ENCODE results near the gene TYW1B. TPM values are rescaled to one million over a fixed set of nuclear protein-coding genes. Genes with fewer than 3 reads are reported as not detected.
"Not testable (repeated sequence)": the region's sequence is repeated elsewhere in the genome, so short reads cannot be mapped to it uniquely, and the experiment has no call there.

Gene TYW1B
- total RNA-seq, 1 donor from 2014 or later, result 3.1 TPM

DNA sequence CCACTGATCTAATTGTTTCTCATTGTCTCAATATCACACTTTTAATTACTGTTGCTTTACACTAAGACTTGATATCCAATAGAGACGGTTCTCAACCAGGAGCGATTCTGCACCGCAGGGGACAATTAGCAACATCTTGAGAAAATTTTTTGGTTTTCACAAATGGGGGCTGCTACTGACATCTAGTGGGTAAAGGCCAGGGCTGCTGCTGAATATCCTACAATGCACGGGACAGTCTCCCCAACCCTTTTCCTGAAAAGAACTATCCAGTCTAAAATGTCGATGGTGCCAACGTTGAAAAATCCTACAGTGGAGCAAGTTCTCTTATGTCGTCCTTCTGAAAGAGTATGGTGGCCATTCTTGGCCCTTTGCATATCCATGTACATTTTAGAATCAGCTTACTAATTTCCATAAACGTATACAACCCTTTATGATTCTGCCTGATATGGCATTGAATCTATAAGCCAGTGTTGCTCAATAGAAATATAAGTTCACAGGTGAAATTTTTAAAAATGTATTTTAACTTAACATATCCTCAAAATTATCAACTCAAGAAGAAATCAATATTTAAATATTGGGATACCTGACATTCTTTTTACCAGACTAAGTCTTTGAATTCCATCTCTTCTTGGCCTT, 192.6 kb downstream of the TYW1B start:
- H3K27ac Mint-ChIP-seq; H3K36me3 Mint-ChIP-seq; DNase-seq (ENCODE audit: extremely low spot score, unreplicated experiment); H3K27me3 Mint-ChIP-seq; H3K9me3 Mint-ChIP-seq; H3K4me3 Mint-ChIP-seq: not testable (repeated sequence)
- H3K4me1 Mint-ChIP-seq (ENCODE audit: unreplicated experiment), result peaks cover 12% of the 10 kb centered on the region
- TF ChIP-seq, protein P1, sequence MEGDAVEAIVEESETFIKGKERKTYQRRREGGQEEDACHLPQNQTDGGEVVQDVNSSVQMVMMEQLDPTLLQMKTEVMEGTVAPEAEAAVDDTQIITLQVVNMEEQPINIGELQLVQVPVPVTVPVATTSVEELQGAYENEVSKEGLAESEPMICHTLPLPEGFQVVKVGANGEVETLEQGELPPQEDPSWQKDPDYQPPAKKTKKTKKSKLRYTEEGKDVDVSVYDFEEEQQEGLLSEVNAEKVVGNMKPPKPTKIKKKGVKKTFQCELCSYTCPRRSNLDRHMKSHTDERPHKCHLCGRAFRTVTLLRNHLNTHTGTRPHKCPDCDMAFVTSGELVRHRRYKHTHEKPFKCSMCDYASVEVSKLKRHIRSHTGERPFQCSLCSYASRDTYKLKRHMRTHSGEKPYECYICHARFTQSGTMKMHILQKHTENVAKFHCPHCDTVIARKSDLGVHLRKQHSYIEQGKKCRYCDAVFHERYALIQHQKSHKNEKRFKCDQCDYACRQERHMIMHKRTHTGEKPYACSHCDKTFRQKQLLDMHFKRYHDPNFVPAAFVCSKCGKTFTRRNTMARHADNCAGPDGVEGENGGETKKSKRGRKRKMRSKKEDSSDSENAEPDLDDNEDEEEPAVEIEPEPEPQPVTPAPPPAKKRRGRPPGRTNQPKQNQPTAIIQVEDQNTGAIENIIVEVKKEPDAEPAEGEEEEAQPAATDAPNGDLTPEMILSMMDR (conservative IDR thresholded peaks at IDR 0.05), result peak; percentile 71

DNA sequence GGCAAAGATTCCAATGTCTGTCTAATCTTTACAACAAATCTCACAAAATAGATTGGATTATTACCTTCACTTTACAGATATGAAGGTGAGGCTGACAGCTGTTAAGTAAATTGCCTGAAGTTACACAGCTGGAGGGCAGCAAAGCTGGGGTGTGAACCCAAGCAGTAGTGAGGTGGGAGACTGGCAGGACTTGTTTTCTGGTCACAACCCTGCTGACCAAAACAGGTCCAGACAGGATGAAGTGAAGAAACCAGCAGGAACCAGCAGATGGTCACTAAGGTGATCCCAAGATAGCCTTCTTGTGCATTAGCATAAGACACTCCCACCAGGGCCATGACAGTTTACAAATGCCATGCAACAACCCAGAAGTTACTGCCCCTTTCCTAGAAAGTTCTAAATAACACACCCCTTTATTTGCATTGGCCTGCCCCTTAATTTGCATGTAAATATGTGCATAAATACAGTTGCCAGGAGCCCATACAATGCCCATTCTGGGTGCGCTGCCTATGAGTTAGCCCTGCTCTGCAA, 195.2 kb downstream of the TYW1B start:
- H3K9me3 Mint-ChIP-seq; DNase-seq (ENCODE audit: extremely low spot score, unreplicated experiment); H3K36me3 Mint-ChIP-seq; H3K4me3 Mint-ChIP-seq; H3K27me3 Mint-ChIP-seq: not testable (repeated sequence)
- Mint-ChIP-seq H3K27ac (peak overlapping the region; percentile 74), H3K4me1 (ENCODE audit: unreplicated experiment) (peaks cover 12% of the 10 kb centered on the region)

DNA sequence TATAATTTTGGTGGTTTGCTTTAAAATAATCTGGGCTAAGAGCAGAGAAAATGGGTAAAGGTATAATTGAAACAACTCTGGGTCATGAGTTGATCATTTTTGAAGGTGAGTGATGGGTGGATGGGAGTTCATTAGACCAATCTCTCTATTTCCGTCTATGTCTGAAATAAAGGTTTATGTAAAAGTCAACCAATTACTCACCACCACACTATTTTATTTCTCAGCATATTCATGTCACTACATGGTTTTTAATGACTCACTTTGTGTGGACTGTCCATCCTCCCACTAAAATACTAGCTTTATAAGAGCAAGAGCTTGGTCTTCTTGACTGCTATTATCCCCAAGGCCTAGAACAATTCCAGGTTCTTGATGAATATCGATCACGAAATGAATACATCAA, 199.6 kb downstream of the TYW1B start:
- H3K27me3 Mint-ChIP-seq; H3K9me3 Mint-ChIP-seq; H3K4me1 Mint-ChIP-seq (ENCODE audit: unreplicated experiment); DNase-seq (ENCODE audit: extremely low spot score, unreplicated experiment); H3K36me3 Mint-ChIP-seq; H3K27ac Mint-ChIP-seq; H3K4me3 Mint-ChIP-seq: not testable (repeated sequence)

DNA sequence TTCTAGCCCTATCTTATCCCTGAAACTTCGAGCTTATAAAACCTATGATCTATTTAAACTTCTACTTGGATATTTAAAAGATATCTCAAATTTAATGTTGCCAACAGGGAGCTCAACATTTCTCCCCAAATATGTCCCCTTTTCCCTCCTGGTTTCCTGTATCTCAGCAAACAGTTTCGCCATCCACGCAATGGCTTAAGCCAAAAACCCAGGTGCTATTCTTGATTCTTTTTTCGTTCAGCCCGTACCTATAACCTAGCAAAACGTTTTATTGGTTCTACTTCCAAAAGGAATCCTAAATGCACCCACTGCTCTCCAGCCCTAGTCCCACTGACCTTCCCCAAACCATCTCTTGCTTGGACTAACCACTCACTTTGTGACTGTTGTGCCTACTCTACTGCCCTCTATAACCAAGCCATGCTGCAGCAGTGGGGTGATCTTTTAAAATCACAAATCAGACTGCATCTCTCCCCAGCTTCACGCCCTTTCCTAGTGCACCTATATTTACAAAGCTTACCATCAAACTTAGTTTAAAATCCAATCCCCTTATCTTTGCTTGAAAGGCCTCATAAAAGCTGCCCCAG, 201.5 kb downstream of the TYW1B start:
- H3K27ac Mint-ChIP-seq; H3K27me3 Mint-ChIP-seq; H3K4me3 Mint-ChIP-seq; DNase-seq (ENCODE audit: extremely low spot score, unreplicated experiment); H3K9me3 Mint-ChIP-seq; H3K36me3 Mint-ChIP-seq: not testable (repeated sequence)
- peaks cover 10% of the 10 kb centered on the region for H3K4me1 Mint-ChIP-seq (ENCODE audit: unreplicated experiment)

DNA sequence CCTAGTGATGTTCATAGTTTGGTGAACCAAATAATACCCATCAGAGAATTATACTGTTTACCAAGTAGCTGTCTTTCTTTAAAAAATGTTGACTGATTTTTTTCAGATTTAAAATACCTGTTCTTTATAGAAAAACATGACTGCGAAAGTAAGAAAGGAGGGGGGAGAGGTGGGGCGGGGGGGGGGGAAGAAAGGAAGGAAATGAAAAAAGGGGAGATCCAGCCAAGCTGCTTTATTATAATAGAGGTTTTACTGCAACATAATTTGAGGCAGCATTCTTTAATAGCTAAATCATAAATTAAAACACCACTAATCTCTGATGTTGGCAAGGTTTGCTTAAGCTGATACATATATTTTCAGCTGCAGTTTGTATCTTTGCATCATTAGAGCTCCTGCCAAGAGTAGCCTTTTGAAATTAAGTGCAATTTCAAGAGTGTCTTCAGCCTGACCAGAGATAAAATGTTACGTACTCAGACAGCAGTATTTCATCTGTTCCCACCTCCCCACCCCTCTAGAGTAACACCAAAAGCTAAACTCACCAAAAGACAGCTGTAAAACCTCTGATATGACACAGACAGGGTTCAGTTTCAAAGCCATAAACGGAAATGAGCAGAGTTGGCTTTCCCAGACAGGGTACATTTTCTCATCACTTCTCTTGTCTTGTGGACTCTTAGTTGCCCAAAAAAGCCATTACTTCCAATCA, 202.1 kb downstream of the TYW1B start:
- not testable (repeated sequence) for H3K4me3 Mint-ChIP-seq; H3K36me3 Mint-ChIP-seq; H3K27ac Mint-ChIP-seq; H3K27me3 Mint-ChIP-seq; H3K9me3 Mint-ChIP-seq; DNase-seq (ENCODE audit: extremely low spot score, unreplicated experiment)
- peaks cover 16% of the 10 kb centered on the region for H3K4me1 Mint-ChIP-seq (ENCODE audit: unreplicated experiment)

DNA sequence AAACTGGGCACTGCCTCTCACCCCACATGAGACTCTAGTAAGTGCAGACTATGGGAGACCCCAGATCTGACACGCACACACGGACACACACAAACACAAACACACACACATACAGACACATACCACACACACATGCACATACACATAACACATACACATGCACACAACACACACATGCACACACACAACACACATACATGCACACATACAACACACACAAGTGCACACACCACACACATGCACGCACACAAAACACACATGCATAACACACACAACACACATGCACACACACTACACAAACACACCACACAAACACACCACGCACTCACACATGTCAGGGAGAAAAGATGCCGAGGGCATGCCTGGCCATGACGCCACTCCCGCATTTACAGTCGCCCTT, 205.5 kb downstream of the TYW1B start:
- peaks cover 5% of the 10 kb centered on the region for H3K27me3 Mint-ChIP-seq
- TF ChIP-seq, protein P1 (conservative IDR thresholded peaks at IDR 0.05), result no peak
- no peak overlapping the region for H3K4me3 Mint-ChIP-seq
- peaks cover 16% of the 10 kb centered on the region for H3K4me1 Mint-ChIP-seq (ENCODE audit: unreplicated experiment)
- peaks cover 7% of the 10 kb centered on the region for H3K9me3 Mint-ChIP-seq
- peaks cover 10% of the 10 kb centered on the region for H3K36me3 Mint-ChIP-seq
- no peak overlapping the region for H3K27ac Mint-ChIP-seq
- no peak for DNase-seq (ENCODE audit: extremely low spot score, unreplicated experiment)

DNA sequence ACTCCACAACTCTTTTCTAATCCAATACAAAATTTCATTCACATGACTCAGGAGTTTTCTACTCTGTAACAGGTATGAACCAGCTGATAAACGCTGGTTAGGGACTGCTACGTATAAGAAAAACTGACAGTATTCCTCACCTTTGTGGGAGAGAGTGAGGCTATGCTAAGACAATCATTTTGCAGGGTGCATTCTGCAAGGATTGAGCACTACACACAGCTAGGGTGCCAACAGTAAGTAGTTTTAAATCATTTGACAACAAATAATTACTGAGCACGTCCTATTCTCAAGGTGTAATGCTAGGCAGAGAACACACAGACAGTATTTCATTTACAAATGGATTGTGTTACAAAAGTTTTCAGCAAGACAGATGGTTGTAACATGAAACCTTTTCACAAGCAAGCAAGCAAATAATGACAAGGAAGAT, 206.2 kb downstream of the TYW1B start:
- Mint-ChIP-seq H3K27ac (peak overlapping the region; percentile 52), H3K4me1 (ENCODE audit: unreplicated experiment) (peaks cover 16% of the 10 kb centered on the region), H3K4me3 (peak overlapping the region; percentile 24)
- H3K36me3 Mint-ChIP-seq; H3K27me3 Mint-ChIP-seq; H3K9me3 Mint-ChIP-seq; DNase-seq (ENCODE audit: extremely low spot score, unreplicated experiment): not testable (repeated sequence)

DNA sequence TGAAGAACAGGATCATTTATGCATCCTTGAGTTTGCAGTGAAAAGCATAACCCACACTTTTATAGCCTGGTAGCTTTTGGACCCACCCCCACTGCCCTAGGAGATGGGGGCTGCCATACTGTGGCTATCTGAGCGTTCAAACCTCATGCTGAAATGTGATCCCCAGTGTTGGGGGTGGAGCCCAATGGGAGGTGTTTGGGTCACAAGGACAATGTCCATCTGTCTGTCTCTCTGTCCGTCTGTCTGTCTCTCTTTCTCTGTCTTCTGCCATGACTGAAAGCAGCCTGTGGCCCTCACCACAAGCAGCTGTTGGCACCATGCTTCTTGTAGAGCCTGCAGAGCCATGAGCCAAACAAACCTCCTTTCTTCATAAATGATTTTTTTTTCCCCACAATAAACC, 207.1 kb downstream of the TYW1B start:
- H3K4me3 Mint-ChIP-seq; DNase-seq (ENCODE audit: extremely low spot score, unreplicated experiment); H3K27me3 Mint-ChIP-seq: not testable (repeated sequence)
- peaks cover 12% of the 10 kb centered on the region for H3K9me3 Mint-ChIP-seq
- peak overlapping the region; percentile 52 for H3K27ac Mint-ChIP-seq
- H3K4me1 Mint-ChIP-seq (ENCODE audit: unreplicated experiment), result peaks cover 16% of the 10 kb centered on the region
- peaks cover 15% of the 10 kb centered on the region for H3K36me3 Mint-ChIP-seq

DNA sequence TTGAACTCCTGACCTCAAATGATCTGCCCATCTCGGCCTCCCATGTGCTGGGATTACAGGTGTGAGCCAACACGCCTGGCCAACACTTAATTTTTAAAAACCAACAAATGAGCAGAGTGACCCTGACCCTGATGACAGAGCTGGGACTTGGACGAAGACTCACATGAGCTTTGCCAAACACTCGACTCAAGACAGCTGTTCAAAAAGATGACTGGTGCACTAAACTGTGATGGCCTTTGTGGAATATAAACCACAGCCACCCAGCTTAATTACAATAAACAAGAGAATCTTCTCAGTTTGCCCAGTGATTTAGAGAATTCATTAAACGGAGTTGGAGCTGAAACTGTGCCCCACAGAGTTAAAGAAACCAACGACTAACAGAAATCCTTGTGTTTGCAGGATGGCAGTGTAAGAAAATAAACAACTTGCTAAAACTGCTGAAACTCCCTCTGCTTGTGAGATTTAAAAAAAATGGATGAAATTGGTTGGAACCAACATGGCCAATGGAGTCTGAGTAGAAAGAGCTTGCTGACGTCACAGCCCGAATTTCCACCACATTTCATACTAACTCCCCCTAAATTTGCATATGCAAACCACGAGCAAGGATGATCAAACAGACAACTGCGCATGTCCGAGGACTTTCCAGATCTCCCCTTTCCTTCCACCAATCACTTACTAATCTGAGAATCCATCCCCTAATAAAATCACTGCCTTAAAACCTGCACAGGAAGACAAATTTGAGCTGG, 209.4 kb downstream of the TYW1B start:
- H3K4me3 Mint-ChIP-seq; H3K27ac Mint-ChIP-seq; H3K27me3 Mint-ChIP-seq; DNase-seq (ENCODE audit: extremely low spot score, unreplicated experiment): not testable (repeated sequence)
- Mint-ChIP-seq H3K36me3 (peaks cover 22% of the 10 kb centered on the region), H3K4me1 (ENCODE audit: unreplicated experiment) (peaks cover 16% of the 10 kb centered on the region), H3K9me3 (peaks cover 12% of the 10 kb centered on the region)

DNA sequence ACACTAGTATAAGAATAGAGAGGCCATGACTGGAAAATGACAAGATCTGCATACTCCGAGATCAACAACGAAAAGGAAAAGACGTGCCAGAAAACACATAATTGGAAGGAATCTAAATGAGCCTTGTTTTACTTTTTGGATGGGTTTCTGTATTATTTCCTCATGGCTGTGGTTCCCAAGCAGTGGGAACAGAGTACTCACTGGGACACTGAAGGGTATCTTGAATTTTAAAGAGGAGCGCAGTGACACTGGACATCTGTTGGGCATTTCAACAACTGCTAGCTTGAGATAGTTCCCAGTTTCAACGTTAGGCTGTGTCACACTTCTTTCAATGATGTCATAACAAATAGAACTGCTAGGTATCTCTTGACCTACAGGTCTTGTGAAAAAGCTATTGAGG, 218.2 kb downstream of the TYW1B start:
- H3K36me3 Mint-ChIP-seq, result peaks cover 12% of the 10 kb centered on the region
- H3K9me3 Mint-ChIP-seq; H3K27me3 Mint-ChIP-seq; H3K4me3 Mint-ChIP-seq; H3K27ac Mint-ChIP-seq; DNase-seq (ENCODE audit: extremely low spot score, unreplicated experiment); H3K4me1 Mint-ChIP-seq (ENCODE audit: unreplicated experiment): not testable (repeated sequence)

DNA sequence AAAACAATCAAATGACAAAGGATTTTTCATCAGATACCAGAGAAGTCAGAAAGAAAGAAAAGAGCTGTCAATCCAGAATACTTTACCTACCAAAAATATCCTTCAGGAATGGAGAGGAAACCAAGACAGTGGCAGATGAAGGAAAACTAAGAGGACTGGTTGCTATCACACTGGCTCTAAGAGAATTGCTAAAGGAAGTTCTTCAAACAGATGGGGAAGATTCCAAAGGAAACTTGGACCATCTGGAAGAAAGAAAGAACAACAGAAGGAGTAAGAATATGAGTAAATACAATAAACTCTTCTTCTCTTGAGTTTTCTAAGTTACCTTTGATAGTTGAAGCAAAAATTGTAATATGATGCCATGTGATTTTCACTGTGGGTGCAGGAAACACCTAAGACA, 220.0 kb downstream of the TYW1B start:
- not testable (repeated sequence) for H3K4me1 Mint-ChIP-seq (ENCODE audit: unreplicated experiment); DNase-seq (ENCODE audit: extremely low spot score, unreplicated experiment); H3K9me3 Mint-ChIP-seq; H3K4me3 Mint-ChIP-seq; H3K27me3 Mint-ChIP-seq; H3K27ac Mint-ChIP-seq
- peaks cover 16% of the 10 kb centered on the region for H3K36me3 Mint-ChIP-seq

All from type B pancreatic cell (in vitro differentiated cells).